ENCODE measurements around the gene ARHGEF28. TPM values are rescaled to one million over a fixed set of nuclear protein-coding genes. Genes with fewer than 3 reads are reported as not detected.

ARHGEF28 gene
- total RNA-seq, 1 donor from 2014 or later = 72.1 TPM

DNA sequence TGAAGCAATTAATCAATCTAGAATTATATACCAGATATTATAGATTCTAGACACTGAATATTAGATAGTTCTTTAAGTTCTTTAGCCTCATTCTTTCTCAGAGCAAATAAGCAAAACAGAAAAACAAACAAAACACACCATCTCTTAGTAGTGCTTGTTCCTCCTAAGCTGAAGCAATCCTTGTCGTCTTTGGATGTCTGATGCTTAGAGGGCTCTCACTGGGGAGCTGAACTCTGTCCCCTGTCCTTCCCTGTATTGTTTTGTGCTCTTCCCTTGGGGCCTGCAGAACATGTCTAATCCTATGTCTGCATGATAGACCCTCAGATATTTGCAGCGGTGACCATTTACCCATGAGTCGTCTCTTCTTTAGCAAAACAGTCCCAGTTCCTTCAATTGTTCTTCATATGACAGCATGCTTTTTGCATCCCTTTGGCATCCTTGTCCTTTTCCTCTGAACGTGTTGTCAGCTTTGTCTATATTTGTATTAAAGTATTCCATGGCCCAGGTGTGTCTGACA is 114.3 kb downstream of the ARHGEF28 start:
- TF ChIP-seq, protein P1, sequence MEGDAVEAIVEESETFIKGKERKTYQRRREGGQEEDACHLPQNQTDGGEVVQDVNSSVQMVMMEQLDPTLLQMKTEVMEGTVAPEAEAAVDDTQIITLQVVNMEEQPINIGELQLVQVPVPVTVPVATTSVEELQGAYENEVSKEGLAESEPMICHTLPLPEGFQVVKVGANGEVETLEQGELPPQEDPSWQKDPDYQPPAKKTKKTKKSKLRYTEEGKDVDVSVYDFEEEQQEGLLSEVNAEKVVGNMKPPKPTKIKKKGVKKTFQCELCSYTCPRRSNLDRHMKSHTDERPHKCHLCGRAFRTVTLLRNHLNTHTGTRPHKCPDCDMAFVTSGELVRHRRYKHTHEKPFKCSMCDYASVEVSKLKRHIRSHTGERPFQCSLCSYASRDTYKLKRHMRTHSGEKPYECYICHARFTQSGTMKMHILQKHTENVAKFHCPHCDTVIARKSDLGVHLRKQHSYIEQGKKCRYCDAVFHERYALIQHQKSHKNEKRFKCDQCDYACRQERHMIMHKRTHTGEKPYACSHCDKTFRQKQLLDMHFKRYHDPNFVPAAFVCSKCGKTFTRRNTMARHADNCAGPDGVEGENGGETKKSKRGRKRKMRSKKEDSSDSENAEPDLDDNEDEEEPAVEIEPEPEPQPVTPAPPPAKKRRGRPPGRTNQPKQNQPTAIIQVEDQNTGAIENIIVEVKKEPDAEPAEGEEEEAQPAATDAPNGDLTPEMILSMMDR (conservative IDR thresholded peaks at IDR 0.05; ENCODE audit: low read depth, low read length) = no peak
- DNase-seq (ENCODE audit: low read depth) = no peak
- H3K4me3 ChIP-seq (ENCODE audit: low read depth, low read length) = no peak overlapping the region

DNA sequence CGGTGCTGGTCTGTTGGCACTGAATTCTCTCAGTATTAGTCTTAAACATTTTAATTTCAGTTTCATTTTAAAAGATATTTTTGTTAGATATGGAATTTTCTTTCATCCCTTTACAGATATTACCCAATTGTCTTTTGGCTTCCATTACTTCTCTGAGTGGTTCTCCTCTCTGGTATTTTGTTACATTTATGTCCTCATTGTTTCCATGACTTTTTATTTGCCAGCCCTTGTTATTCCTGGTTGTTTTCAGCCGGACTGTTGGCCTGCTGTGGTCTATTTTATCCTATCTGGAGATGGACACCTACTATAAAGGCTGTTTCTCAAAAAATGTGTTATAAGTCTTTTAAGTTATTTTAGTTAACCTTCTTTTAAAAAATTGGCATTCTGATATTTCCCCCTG is 117.2 kb downstream of the ARHGEF28 start:
- TF ChIP-seq, protein P1 (conservative IDR thresholded peaks at IDR 0.05; ENCODE audit: low read depth, low read length) = no peak
- H3K4me3 ChIP-seq (ENCODE audit: low read depth, low read length) = no peak overlapping the region
- DNase-seq (ENCODE audit: low read depth) = no peak

DNA sequence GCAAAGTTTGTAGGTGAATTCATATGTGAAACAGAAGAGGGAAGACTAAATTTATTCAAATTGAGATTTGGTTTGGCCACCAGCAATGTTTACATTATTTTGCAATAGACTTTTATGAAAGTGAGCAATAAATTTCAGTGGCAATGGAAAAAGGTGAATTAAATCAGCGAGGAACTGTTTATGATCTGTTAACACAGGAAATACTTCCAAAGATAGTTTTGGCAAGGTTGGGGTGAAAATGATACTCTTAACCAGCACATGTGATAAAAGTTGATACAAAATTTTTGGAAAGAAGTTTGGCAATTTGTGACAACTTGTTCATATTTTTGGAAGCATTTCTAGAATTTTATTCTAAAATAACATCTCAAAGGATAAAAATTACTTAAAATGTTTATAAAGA is 119.8 kb downstream of the ARHGEF28 start:
- no peak for DNase-seq (ENCODE audit: low read depth)

DNA sequence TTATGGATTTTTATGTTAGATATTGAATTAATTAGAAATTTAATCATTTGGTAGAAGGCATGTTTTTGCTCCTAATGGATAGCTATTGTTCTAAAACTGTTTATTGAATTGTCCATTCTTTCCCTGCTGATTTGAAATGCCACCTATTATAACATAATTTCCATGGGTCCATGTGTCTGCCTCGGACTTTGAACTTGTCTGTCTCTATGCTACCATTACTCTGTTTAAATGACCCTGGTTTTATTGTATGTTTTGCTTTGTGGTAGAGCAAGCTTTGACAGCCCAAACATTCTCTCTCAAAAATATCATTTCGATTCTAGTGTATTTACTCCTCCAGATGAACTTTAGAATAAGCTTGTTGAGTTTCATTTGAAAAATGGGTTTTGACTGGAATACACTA is 120.6 kb downstream of the ARHGEF28 start:
- DNase-seq (ENCODE audit: low read depth) = no peak
- TF ChIP-seq, protein P1 (conservative IDR thresholded peaks at IDR 0.05; ENCODE audit: low read depth, low read length) = no peak
- no peak overlapping the region for H3K4me3 ChIP-seq (ENCODE audit: low read depth, low read length)

More for the DNA sequence above, 119.8 kb downstream of the ARHGEF28 start:
- TF ChIP-seq, protein P1 (conservative IDR thresholded peaks at IDR 0.05; ENCODE audit: low read depth, low read length) = no peak
- H3K4me3 ChIP-seq (ENCODE audit: low read depth, low read length) = no peak overlapping the region

DNA sequence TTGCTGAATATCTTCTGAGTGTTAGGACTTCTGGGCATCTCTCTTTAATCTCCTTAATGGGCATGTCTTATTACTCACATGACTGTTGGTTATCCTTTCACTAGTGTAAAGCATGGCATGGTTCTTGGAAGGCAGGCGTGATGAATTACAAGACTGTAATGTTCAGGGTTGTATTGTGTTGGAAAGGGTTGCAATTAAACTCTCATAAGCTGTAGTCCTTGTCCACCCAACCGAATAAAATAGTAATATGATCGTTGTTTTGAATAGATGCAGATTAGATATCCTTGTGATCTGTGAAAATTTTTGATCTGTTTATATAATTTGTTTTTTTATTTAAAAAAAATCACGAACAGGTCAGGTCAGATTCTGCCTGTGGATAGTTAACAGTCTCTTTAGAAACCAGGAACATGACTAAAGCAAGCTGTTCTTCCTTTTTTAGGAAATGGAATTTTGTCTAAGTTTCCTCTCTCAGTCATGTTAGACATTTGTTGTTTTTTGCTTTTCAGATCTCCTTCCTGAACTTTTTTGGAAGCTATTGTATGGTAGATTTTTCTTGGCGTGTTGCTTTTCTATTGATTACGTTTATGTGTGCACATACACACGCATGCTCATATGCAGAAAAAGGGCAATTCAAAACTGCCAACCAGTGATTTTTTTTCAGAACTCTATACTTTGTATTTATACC is 121.8 kb downstream of the ARHGEF28 start:
- DNase-seq (ENCODE audit: low read depth) = peak; percentile 7
- TF ChIP-seq, protein P1 (conservative IDR thresholded peaks at IDR 0.05; ENCODE audit: low read depth, low read length) = no peak
- no peak overlapping the region for H3K4me3 ChIP-seq (ENCODE audit: low read depth, low read length)

DNA sequence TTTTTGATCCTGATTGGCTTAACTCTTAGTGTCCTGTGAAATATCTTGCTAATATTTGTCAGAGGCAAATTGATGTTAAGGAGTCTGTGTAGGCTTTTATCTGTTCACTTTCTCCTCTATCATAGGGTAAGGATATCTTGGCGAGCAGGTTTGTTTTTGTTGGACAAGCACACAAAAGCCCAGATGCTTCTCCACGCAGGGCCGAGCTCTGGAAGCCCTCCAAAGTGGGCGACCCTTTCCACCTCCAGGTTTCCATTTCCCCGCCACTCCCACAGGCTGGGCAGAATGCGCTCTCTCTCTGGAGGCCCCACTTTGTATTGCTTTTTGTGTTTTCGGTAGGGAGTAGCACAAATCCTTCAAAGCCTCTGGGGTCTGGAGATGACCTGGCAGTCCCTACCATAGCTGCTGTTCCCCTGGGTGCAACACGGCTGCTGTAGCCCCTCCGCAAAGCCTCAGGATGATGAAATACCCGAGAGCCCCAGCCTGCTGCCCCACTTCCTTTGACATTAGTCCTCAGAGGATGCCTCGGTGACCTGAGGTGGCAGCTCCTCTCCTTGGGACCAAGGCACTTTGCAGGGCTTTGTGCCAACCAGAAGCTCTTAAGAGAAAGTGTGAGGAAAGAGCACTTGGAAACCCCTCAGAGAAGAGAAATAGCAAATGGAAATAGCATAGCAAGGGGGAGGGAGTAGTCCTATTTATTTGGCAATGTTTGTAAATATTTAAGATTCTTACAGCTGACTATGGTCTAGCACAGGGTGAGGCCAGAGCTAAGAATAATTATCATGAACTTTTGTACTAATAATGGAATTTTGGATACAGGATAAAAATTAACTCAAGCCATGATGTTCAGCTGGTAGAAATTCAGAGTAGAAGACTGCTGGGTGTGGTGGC is 122.8 kb downstream of the ARHGEF28 start:
- TF ChIP-seq, protein P1 (conservative IDR thresholded peaks at IDR 0.05; ENCODE audit: low read depth, low read length) = no peak
- no peak overlapping the region for H3K4me3 ChIP-seq (ENCODE audit: low read depth, low read length)
- DNase-seq (ENCODE audit: low read depth) = no peak
